Cardiac fibroblast (primary cell): ENCODE results near the gene PRDM4.

Source experiments
- DNase-seq, 2 donors: peaks; one replicate each; pipeline versions ENCODE4 v3.0.0 to v3.0.0-alpha.2; 2010; ENCODE audit warnings: low read depth in 2 of 2
- H3K4me3 ChIP-seq, 2 donors: replicated peaks in 1 of 2; 1 replicate in 1 of 2; 2 replicates in 1 of 2; pipeline ENCODE4 v1.5.1; 2011; ENCODE audit warnings: low read depth in 2 of 2, low read length in 2 of 2, mild to moderate bottlenecking in 2 of 2, moderate library complexity in 1 of 2
- CTCF ChIP-seq: IDR thresholded peaks from one replicate; pipeline ENCODE4 v1.5.1; 2011; ENCODE audit warnings: low read depth, mild to moderate bottlenecking, low read length, inconsistent platforms

The PRDM4 gene, protein sequence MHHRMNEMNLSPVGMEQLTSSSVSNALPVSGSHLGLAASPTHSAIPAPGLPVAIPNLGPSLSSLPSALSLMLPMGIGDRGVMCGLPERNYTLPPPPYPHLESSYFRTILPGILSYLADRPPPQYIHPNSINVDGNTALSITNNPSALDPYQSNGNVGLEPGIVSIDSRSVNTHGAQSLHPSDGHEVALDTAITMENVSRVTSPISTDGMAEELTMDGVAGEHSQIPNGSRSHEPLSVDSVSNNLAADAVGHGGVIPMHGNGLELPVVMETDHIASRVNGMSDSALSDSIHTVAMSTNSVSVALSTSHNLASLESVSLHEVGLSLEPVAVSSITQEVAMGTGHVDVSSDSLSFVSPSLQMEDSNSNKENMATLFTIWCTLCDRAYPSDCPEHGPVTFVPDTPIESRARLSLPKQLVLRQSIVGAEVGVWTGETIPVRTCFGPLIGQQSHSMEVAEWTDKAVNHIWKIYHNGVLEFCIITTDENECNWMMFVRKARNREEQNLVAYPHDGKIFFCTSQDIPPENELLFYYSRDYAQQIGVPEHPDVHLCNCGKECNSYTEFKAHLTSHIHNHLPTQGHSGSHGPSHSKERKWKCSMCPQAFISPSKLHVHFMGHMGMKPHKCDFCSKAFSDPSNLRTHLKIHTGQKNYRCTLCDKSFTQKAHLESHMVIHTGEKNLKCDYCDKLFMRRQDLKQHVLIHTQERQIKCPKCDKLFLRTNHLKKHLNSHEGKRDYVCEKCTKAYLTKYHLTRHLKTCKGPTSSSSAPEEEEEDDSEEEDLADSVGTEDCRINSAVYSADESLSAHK

DNA sequence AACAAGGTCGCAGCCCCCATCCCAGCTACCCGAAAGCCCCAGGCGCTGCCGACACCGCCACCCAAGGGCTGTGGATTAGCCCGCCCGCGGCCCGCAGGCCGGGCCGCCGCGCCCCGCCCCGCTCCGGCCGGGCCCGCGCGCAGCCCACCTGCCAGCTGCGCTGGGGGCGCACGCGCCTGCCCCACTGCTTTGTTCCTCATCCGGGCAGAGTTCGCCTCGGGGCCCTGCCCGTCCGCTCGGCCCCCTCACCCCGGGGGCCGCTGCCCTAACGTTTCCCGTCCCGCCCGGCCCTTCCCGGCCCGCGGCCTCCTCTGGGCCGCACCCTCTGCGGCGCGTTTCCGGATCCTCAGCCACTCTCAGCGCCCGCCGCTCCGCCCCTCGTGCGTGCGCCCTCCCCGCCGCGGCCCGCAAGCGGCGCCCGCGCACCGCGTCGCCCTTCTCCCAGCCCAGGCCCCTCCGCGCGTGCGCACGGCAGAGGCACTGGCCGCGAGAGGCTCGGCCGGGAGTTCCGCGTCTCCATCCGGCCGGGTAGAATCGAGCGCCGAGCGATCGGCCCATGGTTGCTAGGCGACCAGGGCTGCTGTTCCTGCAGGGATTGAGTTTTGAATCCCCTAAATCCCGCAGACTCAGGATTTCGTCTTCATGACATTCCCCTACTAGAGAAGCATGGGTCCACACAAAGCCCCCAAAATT is at the start of gene PRDM4:
TSS of gene PRDM4 (minus strand) at position 329 of the 693 bp plus-strand sequence. CDS start 622 bp downstream, outside the sequence.
- no peak for TF ChIP-seq CTCF
- peak within 1 kb of the TSS; percentile 84 to 94 for H3K4me3 ChIP-seq
- peak; percentile 92 to 97 for DNase-seq

DNA sequence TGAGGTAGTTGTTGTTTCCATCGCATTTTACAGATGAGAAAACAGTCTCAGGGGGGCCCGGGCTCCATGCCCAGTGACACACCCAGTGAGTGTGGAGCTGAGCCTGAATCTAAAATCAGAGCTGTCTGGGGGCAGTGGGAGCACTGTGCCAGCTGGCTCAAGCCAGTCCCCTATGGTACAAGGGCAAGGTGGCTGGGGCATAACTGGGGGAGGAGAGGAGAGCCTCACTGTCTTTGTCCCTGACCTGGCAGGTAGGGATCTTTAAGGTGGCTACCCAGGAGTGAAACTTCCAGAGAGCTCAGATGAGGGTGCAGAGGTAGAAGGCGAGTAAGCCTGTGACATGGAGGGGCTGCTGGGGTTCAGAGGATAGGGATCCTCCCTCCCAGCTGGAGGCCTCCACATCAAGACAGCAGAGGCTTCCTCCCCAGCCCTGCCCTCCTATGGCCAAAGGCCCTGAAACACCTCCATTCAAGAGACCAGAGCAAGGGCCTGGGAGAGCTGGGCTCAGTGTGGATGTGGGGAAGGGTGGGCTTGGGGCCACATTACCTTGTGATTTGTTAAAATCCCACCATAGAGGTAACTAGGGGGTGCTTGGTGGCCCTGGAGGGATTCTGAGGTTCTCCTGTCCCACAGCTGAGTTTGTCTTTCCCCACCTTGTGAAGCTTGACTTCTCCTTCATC is 46.7 kb upstream of the PRDM4 start:
- no peak for DNase-seq
- no peak overlapping the region for H3K4me3 ChIP-seq
- no peak for TF ChIP-seq CTCF

GRCh38 chr12:107805488-107806180 is 44.7 kb upstream of the PRDM4 start:
- no peak overlapping the region for H3K4me3 ChIP-seq
- DNase-seq: no peak
- TF ChIP-seq CTCF: no peak

DNA sequence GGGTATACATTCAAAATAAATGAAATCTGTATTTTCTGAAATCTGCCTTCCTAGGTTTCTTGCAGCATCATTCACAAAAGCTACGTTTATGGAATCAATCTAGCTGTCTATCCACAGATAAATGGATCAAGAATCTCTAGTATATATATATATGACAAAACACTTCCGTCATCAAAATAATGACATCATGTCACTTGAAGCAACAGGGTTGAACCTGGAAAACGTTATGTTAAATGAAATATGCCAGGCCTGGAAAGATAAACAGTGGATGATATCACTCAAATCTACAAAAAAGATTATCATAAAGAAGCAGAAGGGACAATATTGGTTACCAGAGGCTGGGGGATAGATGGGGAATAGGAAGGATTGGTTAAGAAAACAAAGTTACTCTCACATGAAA is 42.2 kb upstream of the PRDM4 start:
- no peak for TF ChIP-seq CTCF
- no peak for DNase-seq
- H3K4me3 ChIP-seq: no peak overlapping the region

GRCh38 chr12:107801150-107801549 is 40.2 kb upstream of the PRDM4 start:
- peak in 1 of 2 donors; percentile 8 for DNase-seq
- TF ChIP-seq CTCF: no peak
- H3K4me3 ChIP-seq: no peak overlapping the region

DNA sequence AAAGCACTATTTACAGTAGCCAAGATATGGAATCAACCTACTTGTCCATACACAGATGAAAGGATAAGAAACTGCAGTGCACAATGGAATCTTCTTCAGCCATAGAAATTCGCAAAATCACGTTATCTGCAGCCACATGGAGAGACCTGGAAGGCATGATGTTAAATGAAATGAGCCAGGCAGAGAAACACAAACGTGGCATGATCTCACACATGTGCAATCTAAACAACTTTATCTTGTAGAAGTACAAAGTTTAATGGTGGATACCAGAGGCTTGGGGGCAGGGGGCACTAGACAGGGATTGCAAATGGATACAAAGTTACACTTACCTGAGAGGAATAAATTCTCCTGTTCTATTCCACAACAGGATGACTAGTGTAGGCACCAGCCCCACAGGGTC is 37.6 kb upstream of the PRDM4 start:
- no peak for TF ChIP-seq CTCF
- H3K4me3 ChIP-seq: no peak overlapping the region
- DNase-seq: no peak
